NCI-H128 (cell line): ENCODE measurements around the gene RPS6KL1.

Source experiments
- DNase-seq: peaks from one replicate; lab custom pipeline; 2025; ENCODE audit not compliant: unreplicated experiment; lab: John Stamatoyannopoulos, UW

The RPS6KL1 gene, protein sequence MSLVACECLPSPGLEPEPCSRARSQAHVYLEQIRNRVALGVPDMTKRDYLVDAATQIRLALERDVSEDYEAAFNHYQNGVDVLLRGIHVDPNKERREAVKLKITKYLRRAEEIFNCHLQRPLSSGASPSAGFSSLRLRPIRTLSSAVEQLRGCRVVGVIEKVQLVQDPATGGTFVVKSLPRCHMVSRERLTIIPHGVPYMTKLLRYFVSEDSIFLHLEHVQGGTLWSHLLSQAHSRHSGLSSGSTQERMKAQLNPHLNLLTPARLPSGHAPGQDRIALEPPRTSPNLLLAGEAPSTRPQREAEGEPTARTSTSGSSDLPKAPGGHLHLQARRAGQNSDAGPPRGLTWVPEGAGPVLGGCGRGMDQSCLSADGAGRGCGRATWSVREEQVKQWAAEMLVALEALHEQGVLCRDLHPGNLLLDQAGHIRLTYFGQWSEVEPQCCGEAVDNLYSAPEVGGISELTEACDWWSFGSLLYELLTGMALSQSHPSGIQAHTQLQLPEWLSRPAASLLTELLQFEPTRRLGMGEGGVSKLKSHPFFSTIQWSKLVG

DNA sequence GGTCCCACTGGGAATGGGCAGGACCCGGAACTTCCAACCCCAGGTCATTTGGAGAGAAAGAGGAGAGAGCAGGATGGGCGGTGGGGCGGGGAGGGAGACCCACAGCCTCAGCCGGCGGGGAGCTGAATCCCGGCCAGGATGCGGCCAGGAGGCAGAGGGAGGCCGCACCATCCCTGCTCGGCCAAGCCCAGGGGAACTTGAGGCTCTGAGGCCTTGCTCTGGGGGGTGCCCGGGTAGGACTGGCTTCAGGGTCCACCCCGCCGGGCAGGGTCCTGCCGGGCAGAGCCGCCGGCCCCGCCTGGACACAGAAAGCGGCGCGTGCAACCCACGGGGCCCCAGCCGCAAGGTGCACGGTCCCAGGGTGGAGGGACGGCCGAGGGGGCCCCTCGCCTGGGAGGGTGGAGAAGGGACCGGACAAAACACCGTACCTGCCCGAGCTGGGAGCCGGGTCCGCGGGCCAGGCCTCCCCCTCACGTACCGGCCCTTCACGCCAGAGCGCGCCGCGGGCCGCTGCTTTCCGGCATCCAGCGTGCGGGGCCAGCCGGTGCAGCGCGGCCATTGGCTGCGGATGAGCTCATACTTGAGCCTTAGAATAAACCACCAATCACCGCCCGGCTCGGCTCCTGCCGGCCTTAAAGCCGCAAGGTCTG lies at the start of gene RPS6KL1:
TSS of gene RPS6KL1 (minus strand) at position 509 of the 650 bp plus-strand sequence. CDS start 1,719 bp downstream, outside the sequence.
- DNase-seq, result peak; percentile 49

DNA sequence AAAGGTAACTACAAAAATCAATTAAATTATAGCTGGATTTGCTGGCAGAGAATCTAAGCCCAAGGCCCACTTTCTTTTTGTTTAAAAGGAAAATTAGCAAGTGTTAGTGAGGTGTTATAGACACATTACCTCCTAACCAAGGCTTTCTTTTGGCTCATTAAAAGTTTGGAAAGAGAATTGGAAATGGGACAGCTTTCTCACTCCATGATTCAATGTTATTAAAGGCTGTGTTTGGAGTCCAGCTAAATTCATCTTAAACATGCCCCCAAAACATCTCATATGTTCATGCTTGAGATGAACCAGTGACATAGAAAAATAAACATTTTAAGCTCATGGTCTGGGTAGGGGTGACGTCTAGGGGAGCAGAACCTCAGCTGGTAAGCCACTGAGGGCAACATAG lies 45.8 kb upstream of the RPS6KL1 start:
- no peak for DNase-seq

DNA sequence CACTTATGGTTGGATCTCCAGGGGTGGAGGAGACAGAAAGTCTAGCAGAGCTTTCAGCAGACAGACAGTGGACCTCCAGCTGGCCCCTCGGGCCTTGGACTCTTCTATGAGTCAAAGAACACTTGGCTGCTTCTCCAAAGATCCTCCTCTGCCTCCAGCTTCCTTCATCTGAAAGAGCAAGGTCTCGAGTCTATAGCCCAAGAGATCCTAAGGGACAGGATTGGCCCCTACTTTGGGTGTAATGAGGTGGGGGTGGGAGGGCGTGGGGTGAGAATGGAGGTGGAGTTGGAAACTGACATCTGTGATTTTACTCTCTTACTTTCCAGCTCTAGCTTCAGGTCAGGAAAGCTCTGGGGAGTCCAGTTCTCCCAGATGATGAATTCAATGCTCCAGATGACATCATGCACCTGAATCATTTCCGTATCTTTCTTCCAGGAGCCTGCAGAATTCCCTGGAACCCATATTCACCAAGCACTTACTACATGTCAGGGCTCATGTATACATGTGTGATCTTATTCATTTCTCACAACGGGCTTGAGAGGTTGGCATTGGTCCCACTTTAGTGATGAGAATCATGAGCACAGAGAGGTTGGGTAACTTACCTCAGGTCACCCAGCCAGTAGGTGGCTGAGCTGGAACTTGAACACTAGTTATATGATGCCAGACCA lies 42.6 kb upstream of the RPS6KL1 start:
- no peak for DNase-seq

DNA sequence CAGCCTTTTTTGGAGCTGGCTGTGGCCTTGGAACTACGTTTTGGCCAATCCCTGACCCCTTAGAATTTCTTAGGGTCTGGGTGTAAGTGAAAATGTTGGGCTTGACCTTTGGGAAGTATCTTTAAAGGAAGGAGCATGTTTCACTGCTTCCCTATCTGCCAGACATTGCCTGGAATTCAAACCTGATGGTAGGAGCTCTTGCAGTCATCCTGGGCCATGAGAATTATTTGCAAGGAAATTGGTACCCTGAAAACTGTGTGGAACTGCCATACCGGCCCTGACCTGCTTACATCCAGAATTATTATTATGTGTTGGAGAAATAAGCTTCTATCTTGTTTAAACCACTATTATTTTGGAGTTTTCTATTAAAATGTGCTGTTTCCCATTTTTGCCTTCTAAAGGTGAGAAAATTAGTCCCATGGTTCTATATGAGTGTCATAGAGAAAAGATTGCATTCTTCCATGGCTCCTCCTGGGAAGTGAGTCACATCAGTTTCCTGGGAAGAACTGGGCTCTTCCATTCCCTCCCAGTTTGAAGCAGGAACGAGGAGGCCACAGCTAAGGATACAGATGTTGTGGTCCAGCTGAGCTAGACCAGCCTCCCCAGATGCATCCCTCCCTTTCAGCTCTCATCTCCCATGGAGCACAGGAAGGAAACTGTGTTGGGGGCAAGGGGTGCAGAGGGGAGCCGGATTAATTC lies 41.9 kb upstream of the RPS6KL1 start:
- no peak for DNase-seq

DNA sequence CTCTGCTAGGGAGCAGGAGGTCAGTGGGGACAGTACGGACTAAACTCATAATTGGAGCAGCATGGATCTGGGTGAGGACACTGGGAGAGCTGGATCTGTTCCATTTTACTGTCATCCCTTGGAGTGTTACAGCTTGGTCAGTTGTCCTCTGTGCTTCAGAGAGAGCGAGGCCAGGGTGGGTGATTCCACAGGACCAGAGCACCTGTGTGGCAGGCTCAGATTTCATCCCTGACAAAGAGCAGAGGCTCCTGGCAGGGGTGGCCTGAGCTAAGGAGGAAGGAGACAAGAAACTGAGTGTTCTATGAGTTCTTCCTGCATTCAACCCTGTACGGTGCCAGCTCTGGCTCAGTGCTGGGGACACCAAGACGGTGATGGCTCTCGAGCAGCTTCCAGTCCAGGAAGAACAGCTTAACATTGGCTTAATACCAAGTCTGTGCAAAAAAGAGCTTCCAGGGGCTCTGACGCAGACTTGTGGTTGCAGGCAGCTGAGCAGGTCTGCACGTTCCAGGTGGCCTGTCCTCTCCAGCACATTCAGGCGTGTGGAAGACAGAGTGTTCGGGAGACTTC lies 40.7 kb upstream of the RPS6KL1 start:
- no peak for DNase-seq

DNA sequence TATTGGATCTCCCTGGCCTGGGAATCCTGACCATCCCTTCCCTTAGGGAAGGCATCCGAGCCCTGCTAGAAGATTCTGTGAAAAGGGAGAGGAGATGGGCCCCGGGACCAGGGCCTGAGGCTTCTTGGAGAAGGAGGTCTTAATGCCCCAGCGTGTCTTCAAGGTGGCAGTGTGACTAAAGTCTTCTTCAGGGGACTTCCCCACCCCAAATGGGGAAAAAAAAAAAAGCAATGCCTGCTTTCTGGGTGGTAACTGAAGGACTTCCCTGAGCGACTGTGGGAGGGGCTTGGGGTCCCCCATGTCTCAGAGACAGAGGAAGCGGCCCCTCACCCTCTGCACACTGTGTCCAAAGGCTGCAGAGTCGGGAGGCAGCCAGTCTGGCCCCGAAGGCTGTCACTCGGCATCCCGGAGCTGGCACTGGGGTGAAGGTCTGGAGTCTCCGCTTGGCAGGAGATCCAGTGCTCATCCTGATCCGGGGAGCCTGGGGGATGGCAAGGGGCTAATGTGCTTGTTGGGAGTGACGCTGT lies 40.2 kb upstream of the RPS6KL1 start:
- no peak for DNase-seq

DNA sequence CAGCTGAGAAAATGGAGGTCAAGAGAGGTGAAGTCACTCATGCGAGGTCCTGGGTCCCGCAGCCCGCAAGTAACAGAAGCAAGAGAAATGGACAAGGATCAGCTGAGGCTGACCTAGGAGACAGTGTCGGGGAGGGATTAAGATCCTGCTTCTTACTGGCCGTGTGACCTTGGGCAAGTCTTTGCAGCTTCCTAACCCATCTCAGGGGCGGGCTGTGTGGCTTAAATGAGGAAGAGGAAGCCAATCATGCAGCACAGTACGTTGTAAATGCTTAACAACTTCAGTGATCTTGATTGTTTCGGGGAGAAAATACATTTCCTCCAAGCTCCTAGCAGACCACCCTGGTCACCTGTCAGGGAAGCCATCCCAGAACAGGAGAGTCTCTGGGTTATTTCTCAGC lies 39.4 kb upstream of the RPS6KL1 start:
- no peak for DNase-seq

DNA sequence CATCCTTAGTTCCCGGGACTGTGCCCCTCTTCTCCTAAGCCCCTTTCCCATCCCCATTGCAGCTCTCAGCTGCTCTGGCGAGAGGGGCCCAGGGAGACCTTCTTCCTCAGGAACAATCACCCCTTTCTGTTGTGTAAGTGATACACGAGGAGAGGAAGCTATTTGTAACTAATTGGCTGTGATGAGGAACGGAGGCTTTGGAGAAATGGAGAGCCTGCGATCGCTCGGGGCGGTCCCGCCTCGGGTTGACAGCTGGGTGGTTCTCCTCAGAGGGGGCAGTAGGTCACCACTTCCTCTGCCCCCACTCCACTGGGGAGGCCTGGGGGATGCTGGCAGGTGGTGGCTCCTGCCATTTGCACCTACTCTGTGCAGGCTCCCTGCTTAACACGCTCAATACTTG lies 39.0 kb upstream of the RPS6KL1 start:
- DNase-seq, result no peak

DNA sequence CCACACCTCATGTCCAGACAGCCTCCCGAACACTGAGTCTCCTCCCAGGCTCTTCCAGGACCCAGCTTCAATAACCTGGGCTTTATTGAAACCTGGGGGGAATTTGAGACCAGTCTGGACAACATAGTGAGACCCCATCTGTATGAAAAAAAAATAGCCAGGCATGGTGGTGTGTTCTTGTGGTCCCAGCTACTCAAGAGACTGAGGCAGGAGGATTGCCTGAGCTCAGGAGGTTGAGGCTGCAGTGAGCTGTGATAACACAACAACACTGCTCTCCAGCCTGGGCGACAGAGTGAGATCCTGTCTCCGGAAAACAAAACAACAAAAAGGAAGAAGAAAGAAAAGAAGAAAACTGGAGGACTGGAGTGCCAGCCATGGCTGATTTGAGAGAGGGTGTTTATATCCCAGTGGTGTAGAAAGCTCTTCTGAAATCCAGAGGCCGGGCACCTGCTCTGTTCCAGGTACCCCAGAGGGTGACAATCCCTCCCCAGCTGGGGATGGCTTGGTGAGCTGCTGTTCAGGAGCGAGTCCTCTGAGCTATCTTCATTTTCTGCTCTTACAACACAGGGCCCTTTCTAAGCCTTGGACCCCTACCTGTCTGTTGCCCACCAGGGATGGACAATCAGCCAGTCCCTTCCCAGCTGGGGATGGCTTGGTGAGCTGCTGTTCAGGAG lies 38.3 kb upstream of the RPS6KL1 start:
- DNase-seq, result no peak

DNA sequence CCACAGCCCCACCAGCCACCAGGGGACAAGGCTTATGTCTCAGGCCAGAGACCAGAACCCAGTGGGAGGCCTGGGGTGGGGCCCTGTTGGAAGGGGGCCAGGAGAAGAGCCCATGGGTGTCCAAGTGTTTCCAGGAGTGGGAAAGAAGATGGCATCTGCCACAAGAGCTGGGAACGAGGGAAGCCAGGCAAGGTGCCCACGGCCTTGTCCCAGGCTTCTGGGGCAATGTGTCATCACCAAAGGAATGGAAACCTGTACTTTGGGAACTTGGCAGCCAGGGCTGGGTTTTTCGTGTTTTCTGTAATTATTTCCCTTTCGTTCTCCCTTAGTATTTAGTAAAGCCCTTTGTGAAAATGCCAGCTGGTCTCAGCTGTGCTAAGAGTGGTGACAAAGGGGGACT lies 37.7 kb upstream of the RPS6KL1 start:
- DNase-seq, result no peak

DNA sequence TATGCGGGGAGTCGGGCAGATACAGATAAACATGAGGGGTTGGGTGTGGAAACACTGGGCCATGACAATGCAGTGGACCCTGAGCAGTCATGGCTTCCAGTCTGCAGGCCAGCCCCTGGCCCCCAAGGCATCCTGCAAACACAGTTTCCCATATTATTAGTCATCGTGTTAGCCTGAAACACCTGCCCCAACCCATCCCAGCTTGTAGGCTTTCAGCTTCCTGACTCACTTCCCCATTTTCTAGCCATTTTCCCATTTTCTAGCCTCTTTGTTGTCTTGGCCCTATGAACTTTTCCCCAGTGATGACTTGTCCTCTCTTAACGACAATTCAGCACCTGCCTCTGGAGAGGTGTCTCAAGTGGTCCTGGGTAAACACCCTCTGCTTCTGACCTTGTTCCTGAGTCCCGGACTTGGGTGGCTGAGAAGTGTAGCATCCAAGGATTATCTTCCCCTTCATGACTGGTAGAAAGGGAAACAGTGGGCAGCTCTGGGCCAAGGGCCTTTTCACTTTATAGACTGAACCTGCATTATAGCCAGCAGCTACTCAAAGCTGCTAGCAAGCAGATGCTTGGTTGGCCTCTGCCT lies 36.6 kb upstream of the RPS6KL1 start:
- no peak for DNase-seq

DNA sequence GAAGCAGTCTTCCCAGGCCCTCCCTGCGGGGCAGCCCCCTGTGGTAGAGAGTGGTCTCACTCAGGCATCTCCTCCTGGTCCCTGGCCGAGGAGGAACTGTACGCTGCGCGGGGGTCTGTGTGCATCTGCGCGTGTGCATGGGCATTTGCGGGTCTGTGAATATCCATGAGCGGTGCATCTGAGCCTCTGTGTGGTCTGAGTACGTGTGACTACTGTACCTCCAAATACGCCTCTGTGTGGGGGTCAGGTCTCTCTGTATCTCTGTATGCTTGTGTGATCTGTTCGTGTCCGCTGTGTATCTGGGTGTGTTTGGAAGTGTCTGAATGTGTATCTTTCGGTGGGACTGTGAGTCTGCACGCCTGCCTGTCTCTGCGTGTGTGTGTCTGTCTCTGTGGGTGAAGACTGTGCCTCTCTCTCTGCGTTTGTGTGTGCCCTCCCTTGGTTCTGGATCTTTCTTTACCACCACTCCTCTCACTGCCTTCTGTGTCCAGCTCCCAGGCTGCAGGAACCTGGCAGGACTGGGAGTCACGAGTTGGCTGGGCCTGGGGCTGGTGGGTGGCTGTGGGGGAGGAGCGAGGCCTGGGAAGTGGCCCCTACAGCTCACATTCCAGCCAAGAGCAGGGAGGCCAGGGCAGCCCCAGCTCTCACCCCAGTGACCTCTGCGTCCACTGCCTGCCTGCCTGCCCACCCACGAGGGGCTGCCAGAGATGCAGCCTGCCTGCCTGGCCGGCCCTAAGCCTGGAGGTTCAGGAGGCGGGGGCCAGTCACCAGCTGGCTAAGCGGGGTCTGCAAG lies 33.4 kb upstream of the RPS6KL1 start:
- DNase-seq, result no peak

DNA sequence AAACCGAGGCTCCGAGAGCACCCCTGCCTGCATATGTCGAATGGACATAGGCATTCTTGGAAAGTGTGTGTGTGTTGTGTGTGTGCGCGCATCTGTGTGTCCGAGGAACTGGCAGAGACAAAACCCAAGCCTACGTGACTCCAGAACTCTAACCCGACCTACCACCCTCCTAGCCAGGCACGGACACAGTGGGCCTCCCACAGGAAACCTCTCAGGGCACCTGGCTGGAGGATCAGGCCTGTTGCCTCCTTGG lies 32.9 kb upstream of the RPS6KL1 start:
- no peak for DNase-seq

DNA sequence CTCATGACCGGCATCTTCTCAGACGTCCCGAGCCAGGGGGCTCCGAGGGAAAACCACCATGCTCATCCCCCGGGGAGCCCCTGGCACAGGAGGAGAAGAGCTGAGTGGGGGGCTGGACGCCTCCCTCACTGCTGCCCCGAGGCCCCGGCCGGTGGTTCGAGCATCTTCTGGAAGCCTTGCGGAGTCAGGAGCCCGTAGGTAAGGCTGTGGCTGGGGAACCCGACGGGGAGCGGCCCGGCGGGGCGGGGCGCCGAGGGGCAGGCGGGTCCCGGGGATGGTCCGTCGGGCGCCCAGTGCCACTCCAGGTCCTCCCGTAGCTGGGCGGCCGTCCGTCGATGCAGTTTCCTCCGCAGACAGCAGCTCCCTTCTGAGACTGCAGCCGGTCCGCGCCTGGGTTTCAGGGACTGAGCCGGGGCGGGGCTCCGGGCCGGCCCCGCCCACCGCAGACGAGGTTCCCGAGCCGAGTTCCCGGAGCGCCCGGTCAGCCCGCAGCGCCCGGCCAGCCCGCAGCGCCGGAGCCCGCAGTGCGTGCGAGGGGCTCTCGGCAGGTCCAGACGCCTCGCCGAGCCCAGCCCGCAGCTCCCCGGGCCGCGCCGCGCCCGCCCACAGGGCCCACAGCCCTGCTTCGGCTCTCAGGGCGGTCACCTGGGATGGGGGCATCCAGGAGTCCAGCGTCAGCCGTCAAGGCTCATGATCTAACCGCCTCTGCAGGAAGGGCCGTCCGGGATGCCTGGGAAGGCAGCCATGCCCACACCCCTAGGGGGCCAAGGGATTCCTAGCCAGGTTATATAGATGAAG lies 32.4 kb upstream of the RPS6KL1 start, which contains the start of gene PGF:
TSS of gene PGF (minus strand) at position 369 of the 798 bp plus-strand sequence. CDS start at position 14, 355 bp downstream.
- peak; percentile 25 for DNase-seq

DNA sequence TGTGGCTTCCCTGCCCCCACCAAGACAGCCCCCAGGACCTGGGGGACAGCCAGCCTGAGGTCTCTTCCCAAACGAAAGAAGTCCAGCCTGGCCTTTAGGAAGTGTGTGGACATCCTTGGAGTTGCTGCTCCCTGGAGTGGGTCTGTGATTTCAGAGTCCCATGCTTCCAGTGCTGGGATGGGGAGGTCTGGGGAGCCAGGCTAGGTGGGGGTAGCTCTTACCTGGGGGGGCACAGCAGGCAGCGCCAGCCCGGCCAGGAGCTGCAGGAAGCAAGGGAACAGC lies 31.8 kb upstream of the RPS6KL1 start:
- DNase-seq, result no peak

DNA sequence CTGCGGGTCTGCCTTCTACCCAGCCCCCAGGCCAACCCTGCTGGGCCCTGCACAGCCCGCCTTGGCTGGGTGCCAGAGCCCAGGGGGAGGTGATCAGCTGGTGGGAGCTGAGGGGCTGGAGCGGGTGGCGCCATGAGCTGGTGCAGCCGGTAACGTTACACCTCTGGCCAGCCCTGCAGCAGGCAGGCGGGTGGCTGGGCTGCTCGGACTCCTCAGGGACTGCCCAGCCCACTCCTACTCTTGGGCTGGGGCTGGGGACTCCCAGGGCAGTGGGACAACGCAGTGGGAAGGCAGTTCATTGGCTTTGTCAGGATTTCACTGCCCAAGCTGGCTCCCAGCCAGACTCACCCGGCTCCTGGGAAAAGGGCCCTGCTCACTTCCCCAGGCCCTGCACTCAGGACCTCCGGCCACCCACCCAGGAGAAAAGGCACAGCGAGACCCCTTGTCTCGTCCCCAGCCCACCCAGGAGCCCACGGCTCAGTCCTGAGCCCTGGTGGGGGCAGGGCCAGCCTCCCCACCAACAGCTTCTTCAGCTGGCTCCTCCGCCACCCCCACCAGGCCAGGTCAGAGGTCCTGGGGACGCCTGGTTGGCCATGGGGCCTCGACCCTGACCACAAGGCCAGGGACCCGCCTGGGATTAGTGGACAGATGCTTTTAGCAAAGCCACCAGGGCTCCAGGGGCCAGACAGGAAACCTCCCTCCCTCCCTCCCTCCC lies 31.3 kb upstream of the RPS6KL1 start:
- DNase-seq, result peak; percentile 77

DNA sequence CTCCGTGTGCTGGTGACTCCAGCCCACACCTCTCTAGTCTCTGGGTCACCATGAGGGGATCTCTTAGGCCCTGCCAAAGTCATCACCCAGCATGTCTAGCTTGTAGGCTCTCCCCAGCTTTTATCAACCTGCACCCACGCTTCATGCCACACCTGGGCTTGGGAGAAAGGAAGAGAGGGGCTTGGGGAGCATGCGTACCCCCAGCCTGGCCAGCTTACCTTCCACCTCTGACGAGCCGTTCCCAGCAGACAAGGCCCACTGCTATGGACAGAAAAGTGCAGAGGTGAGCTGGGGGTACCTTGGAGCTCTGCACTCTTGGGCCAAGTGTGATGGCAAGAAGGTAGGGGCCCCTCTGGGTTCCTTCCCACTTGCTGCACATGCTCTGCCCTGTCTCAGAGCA lies 30.6 kb upstream of the RPS6KL1 start:
- no peak for DNase-seq
